GM23338 (cell line): ENCODE results near the gene ATP6V0C. TPM values are rescaled to one million over a fixed set of nuclear protein-coding genes. Genes with fewer than 3 reads are reported as not detected.
A peak's percentile ranks its signal among the peaks of the same experiment; 100 is the strongest.

ENCODE experiments used
- ATAC-seq: fragments of 200-7000 bp; cut with Tn5 transposase; 3 replicates; pipeline ENCODE4 v1.9.1; 2020
- DNase-seq: peaks from one replicate; pipeline ENCODE4 v3.0.0-alpha.2; 2015; ENCODE audit warnings: low spot score
- H2AFZ ChIP-seq: fragments of 200-600 bp; sonication (generic); 2 replicates; pipeline ENCODE4 v1.8.0; 2016; ENCODE audit warnings: antibody characterized with exemption, mild to moderate bottlenecking, moderate library complexity
- H3F3A ChIP-seq: fragments of 200-600 bp; sonication (generic); replicated peaks from 2 replicates; pipeline ENCODE4 v1.8.0; 2017; ENCODE audit warnings: antibody characterized with exemption, mixed run types, low read depth
- H3K27ac ChIP-seq: fragments of 200-600 bp; sonication (generic); 2 replicates; pipeline ENCODE4 v1.6.1; 2016; ENCODE audit warnings: low read depth
- H3K27me3 ChIP-seq: fragments of 200-600 bp; sonication (generic); 2 replicates; pipeline ENCODE4 v1.8.0; 2016; ENCODE audit warnings: mild to moderate bottlenecking, mixed run types, moderate library complexity; ENCODE audit not compliant: insufficient read depth
- H3K36me3 ChIP-seq: fragments of 200-600 bp; sonication (generic); 2 replicates; pipeline ENCODE4 v1.8.0; 2016; ENCODE audit warnings: mild to moderate bottlenecking; ENCODE audit not compliant: insufficient read depth
- H3K4me1 ChIP-seq: fragments of 200-600 bp; sonication (generic); 2 replicates; pipeline ENCODE4 v1.8.0; 2016; ENCODE audit warnings: mild to moderate bottlenecking, moderate library complexity; ENCODE audit not compliant: insufficient read depth
- H3K4me2 ChIP-seq: fragments of 200-600 bp; sonication (generic); 2 replicates; pipeline ENCODE4 v1.7.1; 2017; ENCODE audit warnings: mixed run types
- H3K4me3 ChIP-seq: fragments of 200-600 bp; sonication (generic); 2 replicates; pipeline ENCODE4 v1.6.1; 2016; ENCODE audit warnings: mixed run types
- H3K79me2 ChIP-seq: fragments of 200-600 bp; sonication (generic); replicated peaks from 2 replicates; pipeline ENCODE4 v1.8.0; 2017; ENCODE audit warnings: mild to moderate bottlenecking; ENCODE audit not compliant: insufficient read depth
- H3K9me2 ChIP-seq: fragments of 200-600 bp; sonication (generic); 2 replicates; pipeline ENCODE4 v1.8.0; 2017; ENCODE audit not compliant: insufficient read depth
- H4K20me1 ChIP-seq: fragments of 200-600 bp; sonication (generic); replicated peaks from 2 replicates; pipeline ENCODE4 v1.8.0; 2017; ENCODE audit warnings: mild to moderate bottlenecking; ENCODE audit not compliant: insufficient read depth
- H3K27ac Mint-ChIP-seq: 2 replicates; pipeline ENCODE4 v1.8.0; 2020; ENCODE audit warnings: inconsistent platforms, mild to moderate bottlenecking, moderate library complexity, mixed read lengths
- H3K27me3 Mint-ChIP-seq: 3 replicates; pipeline ENCODE4 v1.8.0; 2022; ENCODE audit warnings: low read depth, mild to moderate bottlenecking, moderate library complexity, mixed read lengths, inconsistent platforms; ENCODE audit not compliant: insufficient read depth, poor library complexity
- H3K36me3 Mint-ChIP-seq: 3 replicates; pipeline ENCODE4 v1.8.0; 2021; ENCODE audit warnings: low read depth, mild to moderate bottlenecking, inconsistent platforms, moderate library complexity, mixed read lengths
- H3K4me1 Mint-ChIP-seq: 3 replicates; pipeline ENCODE4 v1.8.0; 2020; ENCODE audit warnings: mild to moderate bottlenecking, inconsistent platforms, mixed read lengths
- H3K4me3 Mint-ChIP-seq: 3 replicates; pipeline ENCODE4 v1.8.0; 2021; ENCODE audit warnings: moderate library complexity, mild to moderate bottlenecking, inconsistent platforms, mixed read lengths
- H3K9me3 Mint-ChIP-seq: 3 replicates; pipeline ENCODE4 v1.8.0; 2020; ENCODE audit warnings: moderate library complexity, mild to moderate bottlenecking, inconsistent platforms, mixed read lengths
- CREB1 ChIP-seq: fragments of 250-450 bp; sonication (Bioruptor Pico); IDR thresholded peaks from 2 replicates; pipeline ENCODE4 v1.5.0; 2020; ENCODE audit warnings: low read depth, mild to moderate bottlenecking, moderate library complexity
- CTCF ChIP-seq, 2 experiments: fragments of 200-600 bp in 1 of 2; sonication (generic) in 1 of 2; conservative IDR thresholded peaks; 2 replicates each; pipeline versions ENCODE4 v1.5.1 to v1.6.1; 2016 to 2017; ENCODE audit warnings: antibody characterized with exemption in 2 of 2, low read depth in 2 of 2, mild to moderate bottlenecking in 2 of 2, moderate library complexity in 1 of 2
- ETS1 ChIP-seq: IDR thresholded peaks from 2 replicates; pipeline ENCODE4 v1.6.1; 2016; ENCODE audit warnings: antibody characterized with exemption
- EZH2 ChIP-seq: fragments of 200-600 bp; sonication (generic); IDR thresholded peaks from one replicate; pipeline ENCODE4 v1.8.0; 2017; ENCODE audit warnings: antibody characterized with exemption, mild to moderate bottlenecking, low read depth; ENCODE audit not compliant: unreplicated experiment
- EZH2phosphoT487 ChIP-seq: fragments of 200-600 bp; sonication (generic); IDR thresholded peaks from one replicate; pipeline ENCODE4 v1.8.1; 2018; ENCODE audit warnings: antibody characterized with exemption; ENCODE audit not compliant: unreplicated experiment
- JUNB ChIP-seq: IDR thresholded peaks from one replicate; pipeline ENCODE4 v1.6.1; 2016; ENCODE audit warnings: antibody characterized with exemption; ENCODE audit not compliant: unreplicated experiment
- NANOG ChIP-seq: IDR thresholded peaks from 2 replicates; pipeline ENCODE4 v1.6.1; 2016; ENCODE audit warnings: antibody characterized with exemption, borderline replicate concordance
- POLR2AphosphoS5 ChIP-seq: IDR thresholded peaks from 2 replicates; pipeline ENCODE4 v1.6.1; 2016; ENCODE audit warnings: antibody characterized with exemption, low read depth
- REST ChIP-seq: IDR thresholded peaks from one replicate; pipeline ENCODE4 v1.6.1; 2018; ENCODE audit warnings: antibody characterized with exemption; ENCODE audit not compliant: unreplicated experiment
- STAT1 ChIP-seq: IDR thresholded peaks from one replicate; pipeline ENCODE4 v1.6.1; 2016; ENCODE audit warnings: antibody characterized with exemption; ENCODE audit not compliant: unreplicated experiment
- ZNF114 ChIP-seq: fragments of 250-450 bp; sonication (Bioruptor Pico); IDR thresholded peaks from 2 replicates; pipeline ENCODE4 v1.5.0; 2020; ENCODE audit warnings: mild to moderate bottlenecking, moderate library complexity
- ZNF331 ChIP-seq: fragments of 250-450 bp; sonication (Bioruptor Pico); IDR thresholded peaks from 2 replicates; pipeline ENCODE4 v1.5.0; 2020; ENCODE audit warnings: low read depth, mild to moderate bottlenecking, moderate library complexity
- ZNF462 ChIP-seq: fragments of 250-450 bp; sonication (Bioruptor Pico); IDR thresholded peaks from 2 replicates; pipeline ENCODE4 v1.5.0; 2020; ENCODE audit warnings: mild to moderate bottlenecking, moderate library complexity
- polyA plus RNA-seq: library from polyadenylated mRNA; unstranded; fragments of >200 nt; fragmentation: Nextera tagmentation; extraction: Ambion mirVana; gene quantifications from 2 replicates; pipeline ENCODE4 v1.2.1, GENCODE V29; 2016
- total RNA-seq: library from RNA; depleted of rRNA; stranded (reverse); fragments of >200 nt; shearing (Covaris generic); gene quantifications from 2 replicates; pipeline ENCODE4 v1.2.3, GENCODE V29; 2014

Gene ATP6V0C
- total and polyA plus RNA-seq, 2 experiments from 2014 or later = 98.2 to 162 TPM

GRCh38 chr16:2473999-2474876 is 39.5 kb upstream of the ATP6V0C start:
- Mint-ChIP-seq H3K36me3 (no peaks in the 10 kb centered on the region; the same call in 2 of the 3 replicates), H3K27ac (no peak overlapping the region), H3K4me3 (peak overlapping the region; percentile 73), H3K4me1 (peaks cover 20% of the 10 kb centered on the region), H3K27me3 (peaks cover 47% of the 10 kb centered on the region), H3K9me3 (no peaks in the 10 kb centered on the region)
- H3K4me3 ChIP-seq = peak overlapping the region; percentile 78
- H3K27me3 ChIP-seq = peaks cover 66% of the 10 kb centered on the region
- H3K27ac ChIP-seq = no peak overlapping the region
- DNase-seq (peak; percentile 46), ATAC-seq (peak; percentile 13)
- peaks cover 29% of the 10 kb centered on the region for H4K20me1 ChIP-seq
- H3F3A ChIP-seq = peaks cover 16% of the 10 kb centered on the region
- peaks cover 17% of the 10 kb centered on the region for H3K4me1 ChIP-seq
- peak overlapping the region; percentile 91 for H3K4me2 ChIP-seq
- no peak for TF ChIP-seq POLR2AphosphoS5
- TF ChIP-seq JUNB = no peak
- peak in 1 of 2 experiments; percentile 45; a peak in 2 of 4 replicates for TF ChIP-seq CTCF (conservative IDR thresholded peaks at IDR 0.05; ENCODE audit: low read depth in 2 of 2)
- peak; percentile 54 for TF ChIP-seq EZH2
- TF ChIP-seq STAT1 = no peak
- no peak for TF ChIP-seq ZNF114 (CRISPR knock-in tag)
- no peak for TF ChIP-seq ZNF462 (CRISPR knock-in tag)
- TF ChIP-seq ZNF331 (CRISPR knock-in tag) = no peak
- no peak for TF ChIP-seq NANOG
- TF ChIP-seq REST = no peak
- TF ChIP-seq EZH2phosphoT487 = no peak
- TF ChIP-seq ETS1 = no peak
- no peak for TF ChIP-seq CREB1 (CRISPR knock-in tag)
- H3K9me2 ChIP-seq = no peaks in the 10 kb centered on the region
- H3K79me2 ChIP-seq = peaks cover 14% of the 10 kb centered on the region
- peak overlapping the region; percentile 59; the same call in 1 of the 2 replicates for H2AFZ ChIP-seq
- H3K36me3 ChIP-seq = no peaks in the 10 kb centered on the region
